DOHH2 (cell line): Measurements from ENCODE around the gene KCNN1.

ENCODE experiments used
- CTCF ChIP-seq: fragments of 200-600 bp; sonication (generic); IDR thresholded peaks from one replicate; pipeline ENCODE4 v1.5.1; 2014; ENCODE audit warnings: antibody characterized with exemption, mild to moderate bottlenecking, low read depth, low read length; ENCODE audit not compliant: poor library complexity, severe bottlenecking
- EZH2phosphoT487 ChIP-seq: fragments of 200-600 bp; sonication (generic); IDR thresholded peaks from 2 replicates; pipeline ENCODE4 v1.6.1; 2017; ENCODE audit warnings: borderline replicate concordance, mild to moderate bottlenecking, antibody characterized with exemption, low read length, moderate library complexity, mixed read lengths

- TF ChIP-seq EZH2phosphoT487: no peak
- TF ChIP-seq CTCF: no peak
Measured at GRCh38 chr19:17967257-17968051, 547 bp downstream of the KCNN1 start.
